Body of pancreas (tissue), 4 donors: Measurements from ENCODE around the gene PIK3R4. TPM values are rescaled to one million over a fixed set of nuclear protein-coding genes. Genes with fewer than 3 reads are reported as not detected.

Experiments used
- ATAC-seq: fragments of 150-250 bp; one replicate; pipeline ENCODE4 v1.9.1; 2016
- DNase-seq, 4 donors: peaks; one replicate each; pipeline ENCODE4 v3.0.0-alpha.2; 2019
- H3K27ac ChIP-seq, 4 donors: fragments of 200-600 bp; sonication (generic); 1 replicate in 3 of 4; 2 replicates in 1 of 4; pipeline versions ENCODE4 v1.5.1 to v1.6.1; 2016 to 2019; ENCODE audit warnings: mild to moderate bottlenecking in 1 of 4, mixed read lengths in 1 of 4, moderate library complexity in 1 of 4
- H3K27me3 ChIP-seq, 2 donors: fragments of 200-600 bp; sonication (generic); one replicate each; pipeline ENCODE4 v1.6.0; 2016; ENCODE audit warnings: mild to moderate bottlenecking in 1 of 2
- H3K36me3 ChIP-seq, 2 donors: fragments of 200-600 bp; sonication (generic); replicated peaks in 1 of 2; 2 replicates each; pipeline ENCODE4 v1.5.1; 2016; ENCODE audit warnings: low read depth in 2 of 2; ENCODE audit not compliant: insufficient read depth in 1 of 2
- H3K4me1 ChIP-seq: fragments of 200-600 bp; sonication (generic); one replicate; pipeline ENCODE4 v1.6.0; 2016
- H3K4me3 ChIP-seq, 2 donors: fragments of 200-600 bp; sonication (generic); 1 replicate in 1 of 2; 2 replicates in 1 of 2; pipeline ENCODE4 v1.5.1; 2016 to 2019
- H3K9me3 ChIP-seq, 3 donors: fragments of 200-600 bp; sonication (generic); 1 replicate in 2 of 3; 2 replicates in 1 of 3; pipeline ENCODE4 v1.5.1; 2016
- POLR2A ChIP-seq, 3 donors: fragments of 450-650 bp; IDR thresholded peaks; one replicate each; pipeline ENCODE4 v1.6.1; 2016; ENCODE audit warnings: antibody characterized with exemption in 3 of 3, mild to moderate bottlenecking in 2 of 3
- WGBS, 2 donors: methylation state at CpG; one replicate each; pipeline ENCODE4 v1.1.5; 2017; 5-methylcytosine and 5-hydroxymethylcytosine counted together
- intact Hi-C: fragments of 100-400 bp; cut with DNase I; formaldehyde crosslinking; loops from one replicate; pipeline ENCODE4 v1.15.1; 2023
- total RNA-seq, 2 donors: library from RNA; depleted of rRNA; stranded (reverse); fragments of >200 nt; gene quantifications; one replicate each; pipeline ENCODE4 v1.1.0, GENCODE V29; 2016
- TF ChIP-seq, protein P1 (sequence below), 7 experiments: fragments of 450-650 bp in 4 of 7; fragments of 200-600 bp in 3 of 7; sonication (generic) in 3 of 7; IDR thresholded peaks; one replicate each; pipeline ENCODE4 v1.5.1; 2016 to 2019; ENCODE audit warnings: antibody characterized with exemption in 7 of 7

The PIK3R4 gene
- total RNA-seq, 2 donors from 2014 or later: 20.8 to 28.0 TPM

DNA sequence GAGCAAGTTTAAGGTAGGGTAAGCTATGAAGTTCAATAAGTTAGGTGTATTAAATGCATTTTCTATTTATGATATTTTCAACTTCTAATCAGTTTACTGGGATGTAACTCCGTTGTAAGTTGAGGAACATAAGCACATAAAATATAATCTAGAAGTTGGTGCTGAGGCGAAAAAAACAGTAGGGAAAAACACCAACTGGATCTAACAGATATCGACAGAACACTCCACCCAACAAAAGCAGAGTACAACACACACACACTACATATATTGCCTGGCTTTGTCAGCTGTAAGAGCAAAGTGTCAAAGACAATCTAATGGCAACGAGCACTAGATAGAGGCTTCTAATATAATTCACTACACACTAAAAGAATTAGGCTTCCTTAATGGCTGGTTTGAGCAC, 8.4 kb downstream of the PIK3R4 start:
- no peaks in the 10 kb centered on the region for H3K9me3 ChIP-seq
- TF ChIP-seq, protein P1, sequence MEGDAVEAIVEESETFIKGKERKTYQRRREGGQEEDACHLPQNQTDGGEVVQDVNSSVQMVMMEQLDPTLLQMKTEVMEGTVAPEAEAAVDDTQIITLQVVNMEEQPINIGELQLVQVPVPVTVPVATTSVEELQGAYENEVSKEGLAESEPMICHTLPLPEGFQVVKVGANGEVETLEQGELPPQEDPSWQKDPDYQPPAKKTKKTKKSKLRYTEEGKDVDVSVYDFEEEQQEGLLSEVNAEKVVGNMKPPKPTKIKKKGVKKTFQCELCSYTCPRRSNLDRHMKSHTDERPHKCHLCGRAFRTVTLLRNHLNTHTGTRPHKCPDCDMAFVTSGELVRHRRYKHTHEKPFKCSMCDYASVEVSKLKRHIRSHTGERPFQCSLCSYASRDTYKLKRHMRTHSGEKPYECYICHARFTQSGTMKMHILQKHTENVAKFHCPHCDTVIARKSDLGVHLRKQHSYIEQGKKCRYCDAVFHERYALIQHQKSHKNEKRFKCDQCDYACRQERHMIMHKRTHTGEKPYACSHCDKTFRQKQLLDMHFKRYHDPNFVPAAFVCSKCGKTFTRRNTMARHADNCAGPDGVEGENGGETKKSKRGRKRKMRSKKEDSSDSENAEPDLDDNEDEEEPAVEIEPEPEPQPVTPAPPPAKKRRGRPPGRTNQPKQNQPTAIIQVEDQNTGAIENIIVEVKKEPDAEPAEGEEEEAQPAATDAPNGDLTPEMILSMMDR (IDR thresholded peaks at IDR 0.05): no peak
- no peak for TF ChIP-seq POLR2A (IDR thresholded peaks at IDR 0.05)
- H3K36me3 ChIP-seq: no peaks in the 10 kb centered on the region
- 31 to 50% methylated on average over 4 of the region's 4 CpGs for WGBS, 2 donors
- ATAC-seq (no peak), DNase-seq (no peak)
- peaks cover 27% of the 10 kb centered on the region for H3K4me1 ChIP-seq
- H3K27ac ChIP-seq: no peak overlapping the region
- no peak overlapping the region for H3K4me3 ChIP-seq
- intact Hi-C loops: no loop called here
- H3K27me3 ChIP-seq: no peaks in the 10 kb centered on the region

DNA sequence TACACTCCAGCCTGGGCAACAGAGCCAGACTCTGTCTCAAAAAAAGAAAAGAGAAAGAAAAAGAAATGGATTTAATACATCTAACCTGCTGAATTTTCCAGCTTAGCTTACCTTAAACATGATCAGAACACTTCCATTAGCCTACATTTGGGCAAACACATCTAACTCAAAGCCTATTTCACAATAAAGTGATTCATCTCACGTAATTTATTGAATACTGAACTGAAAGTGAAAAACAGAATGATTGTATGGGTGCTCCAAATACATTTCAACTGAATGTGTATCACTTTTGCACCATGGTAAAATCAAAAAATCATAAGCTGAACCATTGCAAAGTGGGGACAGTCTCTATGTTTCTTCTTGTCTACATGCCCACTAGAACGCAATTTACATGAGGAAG, 9.0 kb downstream of the PIK3R4 start:
- ATAC-seq: no peak

DNA sequence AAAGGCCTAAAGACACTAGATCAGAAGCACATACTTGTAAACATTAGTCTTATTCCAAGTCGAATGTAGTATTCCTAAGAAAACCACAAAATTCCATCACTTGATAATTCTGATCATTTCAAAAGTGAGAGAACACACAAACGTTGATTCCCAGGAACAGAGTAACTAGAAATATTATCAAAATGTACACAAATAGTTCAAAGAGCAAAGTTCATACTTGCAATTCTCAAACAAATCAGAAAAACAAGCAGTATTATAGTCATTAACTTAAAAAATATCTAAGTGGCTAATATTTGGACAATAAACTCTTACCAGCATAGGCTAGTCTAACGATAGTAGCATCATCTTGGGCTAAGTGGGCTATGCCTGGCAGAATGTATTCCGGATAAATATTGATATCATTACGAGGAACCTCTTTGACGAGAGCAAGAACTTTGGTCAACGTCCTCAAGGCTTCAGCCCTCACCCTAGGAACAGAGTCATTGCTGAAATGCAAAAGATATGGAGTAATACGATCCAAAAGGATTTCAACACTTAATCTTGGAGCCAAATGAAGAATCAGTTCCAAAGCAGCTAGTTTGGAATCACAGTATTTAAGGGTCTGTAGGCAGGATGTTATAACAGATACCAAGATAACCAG, 13.3 kb downstream of the PIK3R4 start:
- no peak for TF ChIP-seq POLR2A (IDR thresholded peaks at IDR 0.05)
- TF ChIP-seq, protein P1 (IDR thresholded peaks at IDR 0.05): no peak
- H3K27ac ChIP-seq: peak overlapping the region in 3 of 4 donors; percentile 21 to 59 (median 36)
- H3K9me3 ChIP-seq: no peaks in the 10 kb centered on the region
- peaks cover 17% of the 10 kb centered on the region for H3K4me1 ChIP-seq
- WGBS, 2 donors: 30 to 32% methylated on average over 8 of the region's 8 CpGs
- H3K27me3 ChIP-seq: no peaks in the 10 kb centered on the region
- no peaks in the 10 kb centered on the region for H3K36me3 ChIP-seq
- DNase-seq: no peak
- H3K4me3 ChIP-seq: no peak overlapping the region
- intact Hi-C loops: no loop called here
- peak; percentile 40 for ATAC-seq

More for the DNA sequence above, 9.0 kb downstream of the PIK3R4 start:
- Histone ChIP-seq H3K27me3 (no peaks in the 10 kb centered on the region), H3K36me3 (no peaks in the 10 kb centered on the region), H3K4me3 (no peak overlapping the region), H3K9me3 (no peaks in the 10 kb centered on the region), H3K27ac (no peak overlapping the region), H3K4me1 (peaks cover 27% of the 10 kb centered on the region)
- DNase-seq: no peak
- TF ChIP-seq POLR2A (IDR thresholded peaks at IDR 0.05): no peak
- TF ChIP-seq, protein P1 (IDR thresholded peaks at IDR 0.05): no peak
- intact Hi-C loops: no loop called here
- 82 to 96% methylated on average over 2 of the region's 2 CpGs for WGBS, 2 donors

DNA sequence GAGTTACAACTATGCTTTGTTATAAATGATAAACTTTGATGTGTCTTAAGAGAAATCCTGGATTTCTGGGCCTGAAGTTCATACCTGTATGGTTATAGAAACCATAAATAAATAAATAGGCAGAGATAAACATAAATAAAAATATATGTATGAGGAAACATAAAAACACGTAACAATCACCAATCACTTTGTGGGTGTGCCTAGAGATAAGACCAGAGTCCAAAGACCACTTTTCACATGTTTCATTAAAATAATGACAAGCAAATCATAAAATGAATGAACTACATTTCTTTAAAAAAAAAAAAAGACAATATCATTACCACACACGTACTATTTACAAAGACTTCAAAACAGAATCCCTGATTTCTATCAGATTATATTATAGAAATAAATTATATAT, 14.1 kb downstream of the PIK3R4 start:
- peaks cover 17% of the 10 kb centered on the region for H3K4me1 ChIP-seq
- intact Hi-C loops: no loop called here
- no peak for ATAC-seq

More for the DNA sequence above, 14.1 kb downstream of the PIK3R4 start:
- Histone ChIP-seq H3K27ac (peak overlapping the region in 1 of 4 donors; percentile 36), H3K36me3 (no peaks in the 10 kb centered on the region), H3K27me3 (no peaks in the 10 kb centered on the region), H3K9me3 (no peaks in the 10 kb centered on the region), H3K4me3 (no peak overlapping the region)
- TF ChIP-seq, protein P1 (IDR thresholded peaks at IDR 0.05): no peak
- TF ChIP-seq POLR2A (IDR thresholded peaks at IDR 0.05): no peak
- no peak for DNase-seq
- WGBS, 2 donors: 57 to 58% methylated on average over 2 of the region's 2 CpGs
